Inflammatory macrophage (primary cell): ENCODE data around the gene MFN1.

Experiments
- DNase-seq, 2 donors: peaks; one replicate each; pipeline ENCODE4 v3.0.0-alpha.2; 2020 to 2022

MFN1 gene

GRCh38 chr3:179432021-179432420 lies 84.5 kb downstream of the MFN1 start:
- peak; percentile 82 to 90 for DNase-seq

- DNase-seq: no peak
Observed at GRCh38 chr3:179432451-179432850, 84.9 kb downstream of the MFN1 start.

- peak; percentile 52 to 67 for DNase-seq
Observed at GRCh38 chr3:179436517-179436916, 89.0 kb downstream of the MFN1 start.

- no peak for DNase-seq
Observed at GRCh38 chr3:179438841-179439240, 91.3 kb downstream of the MFN1 start.
